Stimulated activated CD4-positive, alpha-beta T cell treated with anti-CD3 and anti-CD28 coated beads, Interleukin-12 subunit alpha, Interleukin-12 subunit beta, amount 100 ng/mL, for 24 hours (primary cell): Measurements from ENCODE around the gene TKT.

Experiments used
- DNase-seq, 2 experiments: peaks; one replicate each; pipeline ENCODE4 v3.0.0-alpha.2; 2020; ENCODE audit warnings: low read depth in 2 of 2

Gene TKT

DNA sequence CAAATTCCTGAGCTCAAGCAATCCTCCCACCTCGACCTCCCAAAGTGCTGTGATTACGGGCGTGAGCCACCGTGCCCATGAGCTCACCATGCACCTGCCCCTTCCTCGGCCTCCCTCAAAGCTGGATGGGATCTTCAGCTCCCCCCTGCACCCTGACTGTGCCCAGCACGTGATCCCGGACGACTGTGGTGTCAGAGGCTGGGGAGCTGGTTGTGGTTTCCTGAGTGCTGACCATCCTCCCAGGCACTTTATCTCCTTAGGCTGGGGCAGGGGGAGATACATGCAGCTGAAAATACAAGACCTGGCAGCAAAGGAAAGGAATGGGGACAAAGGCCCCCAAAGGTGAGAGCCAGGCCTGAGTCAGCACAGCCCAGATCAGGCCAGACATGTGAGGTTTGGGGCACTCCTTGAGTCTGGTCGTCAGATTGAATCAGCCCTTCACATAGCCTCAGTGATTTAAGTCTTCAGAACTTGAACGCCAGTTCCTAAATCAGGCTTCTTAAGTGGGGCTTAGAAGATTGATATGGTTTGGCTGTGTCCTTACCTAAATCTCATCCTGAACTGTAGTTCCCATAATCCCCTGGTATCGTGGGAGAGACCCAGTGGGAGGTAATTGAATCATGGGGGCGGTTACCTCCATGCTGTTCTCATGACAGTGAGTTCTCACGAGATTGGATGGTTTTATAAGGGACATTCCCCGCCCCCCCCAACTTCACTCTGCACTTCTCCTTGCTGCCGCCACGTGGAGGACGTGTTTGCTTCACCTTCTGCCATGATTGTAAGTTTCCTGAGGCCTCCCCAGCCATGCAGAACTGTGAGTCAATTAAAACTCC, 59.0 kb downstream of the TKT start:
- peak in 1 of 2 experiments; percentile 36 for DNase-seq

DNA sequence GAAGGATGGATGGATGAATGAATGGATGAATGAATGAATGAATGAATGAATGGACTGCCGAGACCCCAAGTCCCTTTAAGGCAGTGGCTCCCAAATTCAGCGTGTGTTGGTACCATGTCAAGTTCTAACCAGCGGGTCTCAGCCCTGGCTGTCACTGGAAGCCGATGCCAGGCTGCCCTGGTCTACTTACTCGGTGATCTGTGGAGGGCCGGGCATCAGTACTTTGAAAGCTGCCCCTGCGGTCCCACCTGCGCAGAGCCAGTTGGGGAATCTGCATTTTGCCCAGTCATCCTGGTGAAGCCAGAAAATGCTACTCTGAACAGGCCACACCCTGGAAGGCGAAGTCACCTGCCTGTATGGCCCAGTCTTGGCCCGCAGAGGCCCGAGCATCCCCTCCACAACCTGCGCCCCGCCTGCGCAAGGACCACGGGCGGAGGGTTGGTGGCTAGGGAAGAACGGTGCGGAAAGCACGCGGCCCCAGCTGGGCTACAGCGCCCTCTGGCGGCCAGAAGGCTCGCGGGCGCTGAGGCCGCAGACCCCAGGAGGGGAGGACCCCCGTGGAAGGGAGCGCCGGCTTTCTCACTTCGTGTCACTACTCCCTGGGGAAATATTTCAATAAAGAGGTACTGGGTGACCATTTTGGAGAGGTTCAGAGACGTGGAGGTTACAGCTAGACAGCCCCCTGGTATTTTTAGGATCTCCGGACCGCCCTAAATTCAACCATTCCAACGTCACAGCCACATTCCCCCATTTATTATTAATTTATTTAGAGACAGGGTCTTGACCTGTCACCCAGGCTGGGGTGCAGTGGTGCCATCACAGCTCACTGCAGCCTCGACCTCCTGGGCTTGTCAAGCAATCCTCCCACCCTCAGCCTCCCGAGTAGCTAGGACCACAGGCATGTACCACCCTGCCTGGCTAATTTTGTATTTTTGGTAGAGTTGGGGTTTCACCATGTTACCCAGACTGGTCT, 59.9 kb downstream of the TKT start:
- DNase-seq = peak; percentile 17 to 54

DNA sequence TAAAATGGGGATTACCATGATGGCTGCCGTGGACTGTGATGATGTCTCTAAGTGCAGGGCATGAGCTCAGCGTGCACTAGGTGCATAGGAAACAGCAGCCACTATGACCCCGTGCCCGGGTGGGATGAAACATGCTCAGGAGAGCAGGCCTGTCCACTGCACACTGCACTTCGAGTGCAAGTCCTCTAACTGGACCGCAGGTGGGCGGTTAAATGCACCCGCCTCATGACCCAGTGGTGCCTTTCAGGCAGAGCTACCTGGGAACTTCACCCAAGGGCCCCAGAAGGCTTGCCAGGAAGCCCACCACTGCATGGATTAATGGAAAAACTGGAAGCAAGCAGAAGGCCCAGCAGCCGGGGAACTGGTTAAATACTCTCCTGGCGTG, 60.8 kb downstream of the TKT start:
- DNase-seq = no peak

DNA sequence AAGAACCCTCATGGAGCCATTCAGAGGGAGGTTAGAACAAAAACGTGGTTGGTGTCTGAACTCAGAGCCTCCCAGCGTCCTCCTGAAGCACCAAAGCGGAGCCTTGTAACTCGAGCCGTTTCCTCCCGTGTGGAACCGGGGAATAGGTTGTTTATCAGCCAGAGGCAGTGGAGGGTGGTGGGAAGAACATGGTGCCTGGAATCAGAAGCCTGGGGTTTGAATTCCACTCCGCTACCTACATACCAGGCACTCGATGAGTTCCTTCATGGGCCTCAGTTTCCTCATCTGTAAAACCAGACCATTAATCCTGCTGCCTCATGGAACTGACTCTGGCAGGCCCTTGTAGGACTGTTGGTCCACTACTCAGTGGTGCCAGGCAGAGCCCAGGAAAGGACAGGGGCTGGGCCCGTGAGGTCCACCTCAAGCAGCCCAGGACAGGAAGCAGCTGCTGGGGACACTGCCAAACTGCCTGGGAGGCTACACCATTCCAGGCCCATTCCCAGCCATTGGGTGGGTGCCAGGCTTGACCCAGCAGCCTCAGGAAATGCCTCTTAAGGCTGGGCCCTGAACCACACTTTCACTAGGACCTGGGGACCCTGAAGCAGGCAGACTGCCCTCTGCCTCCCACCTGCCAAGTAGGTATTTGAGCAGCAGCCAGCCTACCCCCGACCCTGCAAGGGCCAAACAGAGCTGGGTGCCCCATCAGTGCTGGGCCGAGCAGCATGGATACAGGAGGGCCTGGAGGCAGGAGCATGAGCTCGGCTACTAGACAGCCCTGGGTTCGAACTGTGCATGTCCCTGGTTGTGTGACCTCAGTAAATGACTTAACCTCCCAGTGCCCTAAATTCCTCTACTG, 61.4 kb downstream of the TKT start:
- no peak for DNase-seq

DNA sequence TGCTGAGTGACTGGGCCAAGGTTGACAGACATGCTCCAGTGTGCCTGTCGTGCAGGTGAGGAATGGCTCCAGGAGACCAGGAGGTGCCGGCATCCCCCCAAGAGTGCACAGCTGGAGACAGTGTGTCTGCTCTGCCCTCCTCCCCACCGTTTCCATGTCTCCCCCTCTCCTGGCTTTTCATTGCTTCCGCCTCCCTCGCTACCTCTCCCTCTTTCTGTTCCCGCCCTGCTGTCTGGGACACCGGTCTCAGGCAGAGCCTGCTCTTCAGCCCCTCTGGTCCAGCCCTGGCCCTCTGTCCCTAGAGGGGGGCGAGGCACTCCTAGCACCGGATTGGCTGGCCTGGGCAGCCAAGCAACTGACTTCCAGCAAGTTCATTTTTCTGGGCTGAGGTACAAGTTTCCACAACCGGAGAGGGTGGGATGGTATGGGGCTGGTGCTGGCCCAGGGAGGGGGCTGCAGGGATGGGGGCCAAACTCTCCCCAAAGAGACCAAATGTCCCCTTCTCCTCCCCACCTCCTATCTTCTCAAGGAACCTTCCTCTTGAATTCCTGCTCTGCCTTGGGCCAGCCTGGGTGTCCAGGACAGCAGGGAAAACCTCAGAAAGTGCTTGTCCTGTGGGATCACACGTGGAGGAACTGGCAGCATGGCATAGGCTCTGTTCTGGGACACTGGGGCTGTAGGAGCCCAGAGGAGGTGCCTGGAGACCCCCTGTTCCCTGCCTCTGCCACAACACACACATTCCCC, 62.2 kb downstream of the TKT start:
- DNase-seq = no peak

DNA sequence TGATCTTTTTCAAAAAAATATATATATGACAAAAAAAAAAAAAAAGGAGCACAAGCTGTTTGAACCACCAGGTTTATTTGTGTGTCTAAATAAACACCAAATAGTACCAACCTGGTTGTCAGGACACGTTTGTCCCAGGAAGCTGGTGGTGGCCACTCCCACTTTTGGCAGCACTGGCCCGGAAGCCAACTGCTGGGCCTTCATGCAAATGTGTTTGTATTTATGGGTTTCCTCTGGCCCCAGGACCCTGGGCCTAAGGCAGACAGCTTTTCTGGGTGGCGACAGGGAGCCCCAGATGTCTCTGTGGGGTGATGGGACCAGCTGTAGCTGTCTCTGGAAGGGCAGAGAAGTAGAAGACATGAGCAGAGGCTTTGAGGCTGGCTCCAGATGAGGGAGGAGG, 63.2 kb downstream of the TKT start:
- no peak for DNase-seq

DNA sequence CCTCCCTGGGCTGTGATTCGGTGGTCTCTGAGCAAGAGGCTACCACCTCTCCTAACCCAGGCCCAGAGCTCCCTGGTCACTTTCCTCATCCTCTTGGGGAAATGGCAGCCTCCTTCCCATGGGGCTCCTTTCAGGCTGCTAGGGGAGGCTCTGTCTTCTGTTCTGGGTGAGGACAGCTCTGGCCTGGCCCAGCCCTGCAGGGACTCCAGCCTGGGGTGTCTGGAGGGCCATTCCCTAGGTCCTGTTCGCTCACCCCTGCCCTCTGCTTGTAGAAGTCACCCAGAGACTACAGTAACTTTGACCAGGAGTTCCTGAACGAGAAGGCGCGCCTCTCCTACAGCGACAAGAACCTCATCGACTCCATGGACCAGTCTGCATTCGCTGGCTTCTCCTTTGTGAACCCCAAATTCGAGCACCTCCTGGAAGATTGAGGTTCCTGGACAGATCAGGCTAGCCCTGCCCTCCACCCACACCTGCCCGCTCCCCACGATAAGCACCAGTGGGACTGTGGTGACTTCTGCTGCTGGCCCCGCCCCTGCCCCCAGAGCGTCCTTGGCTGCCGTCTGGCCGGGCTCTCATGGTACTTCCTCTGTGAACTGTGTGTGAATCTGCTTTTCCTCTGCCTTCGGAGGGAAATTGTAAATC, 63.9 kb downstream of the TKT start:
- DNase-seq = no peak

DNA sequence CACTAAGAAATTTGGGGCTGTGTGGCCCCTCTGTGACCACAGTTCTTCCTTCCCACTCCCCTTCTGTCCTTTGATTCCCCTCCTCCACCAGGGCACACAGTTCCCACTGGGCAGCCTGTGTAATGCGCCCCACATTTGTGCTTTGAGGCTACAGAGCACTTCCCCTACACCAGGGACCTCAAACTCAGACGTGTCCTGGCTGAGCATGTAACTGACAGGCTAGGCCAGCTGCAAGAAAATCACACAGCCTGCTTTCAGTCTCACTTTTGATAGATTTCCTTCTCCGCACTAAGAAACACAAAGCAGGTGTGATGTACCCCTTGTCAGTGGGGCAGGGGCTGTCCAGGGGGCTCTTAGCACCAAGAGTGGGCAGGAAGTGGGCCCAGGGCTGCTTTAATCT, 65.2 kb downstream of the TKT start:
- no peak for DNase-seq

DNA sequence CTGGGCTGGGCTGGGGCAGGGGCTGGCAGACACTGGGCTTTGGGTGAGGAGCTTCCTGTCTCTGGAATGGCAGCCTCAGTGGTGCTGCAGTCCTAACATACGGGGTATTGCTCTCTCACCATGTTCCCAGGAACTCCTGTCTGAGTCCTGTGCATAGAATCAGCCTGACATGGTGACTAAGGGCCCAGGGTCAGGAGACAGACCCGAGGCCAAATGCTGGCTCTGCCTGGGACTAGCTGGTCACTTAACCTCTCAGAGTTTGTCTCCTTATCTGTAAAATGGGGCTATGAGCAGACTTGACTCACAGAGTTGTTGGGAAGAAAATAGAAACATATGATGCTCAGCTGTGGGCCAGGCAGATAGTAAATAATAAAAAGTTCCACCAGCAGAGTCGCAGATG, 66.5 kb downstream of the TKT start:
- DNase-seq = no peak

DNA sequence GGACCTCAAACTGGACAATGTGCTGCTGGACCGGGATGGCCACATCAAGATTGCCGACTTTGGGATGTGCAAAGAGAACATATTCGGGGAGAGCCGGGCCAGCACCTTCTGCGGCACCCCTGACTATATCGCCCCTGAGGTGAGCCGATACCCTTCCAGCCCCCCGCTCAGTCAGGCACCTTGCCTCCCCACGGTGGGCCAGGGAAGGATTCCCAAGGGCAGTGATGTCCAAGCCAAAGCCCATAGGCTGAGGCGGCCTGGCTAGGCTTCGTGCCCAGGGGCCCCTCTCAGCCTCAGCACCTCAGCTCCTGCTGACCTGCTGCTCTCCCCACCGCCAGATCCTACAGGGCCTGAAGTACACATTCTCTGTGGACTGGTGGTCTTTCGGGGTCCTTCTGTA, 67.1 kb downstream of the TKT start:
- DNase-seq = no peak

DNA sequence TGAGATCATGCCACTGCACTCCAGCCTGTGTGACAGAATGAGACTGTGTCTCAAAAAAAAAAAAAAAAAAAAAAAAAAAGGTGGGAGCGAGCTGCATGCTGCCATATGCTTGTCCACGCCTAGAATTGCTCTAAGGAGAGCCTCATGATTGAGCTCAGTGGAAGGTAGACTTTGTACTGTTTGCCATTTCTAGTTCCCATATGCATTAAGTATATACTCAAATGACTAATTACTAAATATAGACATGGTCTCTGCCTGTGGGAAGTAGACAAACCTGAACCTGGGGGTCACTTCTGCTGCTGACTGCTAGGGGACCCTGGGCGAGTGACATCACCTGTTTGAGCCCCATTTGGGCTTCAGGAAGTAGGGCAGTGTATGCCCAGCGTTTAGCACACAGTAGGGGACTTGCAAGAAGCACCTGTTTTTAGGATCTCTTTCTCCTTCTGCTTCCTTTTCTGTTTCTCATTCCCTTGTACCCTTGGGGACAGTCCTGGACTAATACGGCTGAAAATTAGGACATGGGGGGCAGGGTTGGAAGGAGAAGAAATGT, 67.6 kb downstream of the TKT start:
- no peak for DNase-seq

DNA sequence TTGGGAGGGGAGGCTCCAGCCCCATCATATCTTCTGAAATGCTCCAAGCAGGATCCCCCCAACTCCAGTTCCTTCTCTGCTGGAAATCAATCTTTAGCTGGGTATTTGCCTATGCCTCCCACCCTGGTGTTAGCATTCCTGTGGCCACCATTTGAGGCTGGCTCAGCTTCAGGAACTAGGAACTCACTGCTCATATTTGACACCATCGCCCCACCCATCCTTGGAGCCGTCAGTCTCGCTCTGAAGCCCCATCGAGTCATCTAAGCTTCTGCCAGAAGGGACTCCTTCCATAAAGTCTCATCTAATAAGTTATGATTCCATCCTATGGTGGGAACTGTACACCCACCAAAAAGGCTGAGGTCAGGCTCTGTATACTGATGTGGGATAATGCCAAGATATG, 68.4 kb downstream of the TKT start:
- no peak for DNase-seq

DNA sequence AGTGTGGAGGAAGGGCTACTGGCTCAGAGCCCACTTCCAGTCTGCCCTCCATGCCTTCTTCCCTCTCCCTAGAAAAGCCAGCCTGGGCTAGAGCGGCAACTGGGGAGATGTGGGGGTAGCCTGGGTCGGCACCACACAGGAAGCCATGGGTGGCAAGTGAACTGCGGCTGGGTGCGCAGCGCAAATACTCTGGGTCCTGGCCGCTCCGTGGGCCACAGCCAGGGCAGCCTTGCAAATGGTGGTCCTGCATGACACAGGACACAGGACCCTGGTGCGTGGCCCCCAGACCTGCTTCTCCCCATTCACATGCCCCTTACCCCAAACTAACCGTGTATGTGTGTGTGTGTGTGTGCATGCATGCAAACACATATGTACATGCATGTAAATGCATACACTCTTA, 69.1 kb downstream of the TKT start:
- no peak for DNase-seq

DNA sequence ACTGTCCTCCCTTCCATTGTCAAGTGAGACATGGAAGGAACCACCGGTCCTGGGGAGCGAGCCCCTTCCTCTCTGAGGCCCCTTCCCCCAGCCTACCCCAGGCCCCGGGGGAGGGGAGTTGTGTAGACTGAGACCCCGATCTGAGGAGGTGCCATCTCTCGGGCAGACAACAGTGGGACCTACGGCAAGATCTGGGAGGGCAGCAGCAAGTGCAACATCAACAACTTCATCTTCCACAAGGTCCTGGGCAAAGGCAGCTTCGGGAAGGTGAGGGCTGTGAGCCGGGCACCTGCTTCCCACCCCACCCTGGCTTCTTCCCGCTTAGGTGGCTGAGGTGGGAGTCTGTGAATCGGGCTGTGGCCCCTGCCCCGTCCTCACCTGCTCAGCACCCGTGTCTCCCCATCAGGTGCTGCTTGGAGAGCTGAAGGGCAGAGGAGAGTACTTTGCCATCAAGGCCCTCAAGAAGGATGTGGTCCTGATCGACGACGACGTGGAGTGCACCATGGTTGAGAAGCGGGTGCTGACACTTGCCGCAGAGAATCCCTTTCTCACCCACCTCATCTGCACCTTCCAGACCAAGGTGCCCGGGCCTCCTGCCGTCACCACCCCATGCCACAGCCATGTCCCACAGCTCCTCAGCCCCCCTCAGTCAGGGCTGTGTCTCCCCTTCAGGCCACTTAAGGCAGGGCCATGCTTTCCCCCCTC, 69.9 kb downstream of the TKT start:
- no peak for DNase-seq

DNA sequence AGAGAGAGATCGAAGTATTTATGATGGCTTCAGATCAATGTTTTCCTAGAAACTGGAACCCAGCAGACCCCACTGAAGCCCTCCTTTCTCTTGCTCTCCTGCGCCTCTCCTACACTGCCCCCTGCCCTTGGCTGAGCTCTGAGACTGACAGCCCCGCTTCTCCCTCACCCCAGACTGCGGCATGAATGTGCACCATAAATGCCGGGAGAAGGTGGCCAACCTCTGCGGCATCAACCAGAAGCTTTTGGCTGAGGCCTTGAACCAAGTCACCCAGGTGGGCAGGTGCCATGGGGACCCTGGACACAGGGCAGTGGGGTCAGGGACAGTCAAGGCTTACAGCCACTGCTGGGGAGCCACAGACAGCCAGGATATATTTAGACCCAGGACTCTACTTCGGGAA, 71.1 kb downstream of the TKT start:
- no peak for DNase-seq

DNA sequence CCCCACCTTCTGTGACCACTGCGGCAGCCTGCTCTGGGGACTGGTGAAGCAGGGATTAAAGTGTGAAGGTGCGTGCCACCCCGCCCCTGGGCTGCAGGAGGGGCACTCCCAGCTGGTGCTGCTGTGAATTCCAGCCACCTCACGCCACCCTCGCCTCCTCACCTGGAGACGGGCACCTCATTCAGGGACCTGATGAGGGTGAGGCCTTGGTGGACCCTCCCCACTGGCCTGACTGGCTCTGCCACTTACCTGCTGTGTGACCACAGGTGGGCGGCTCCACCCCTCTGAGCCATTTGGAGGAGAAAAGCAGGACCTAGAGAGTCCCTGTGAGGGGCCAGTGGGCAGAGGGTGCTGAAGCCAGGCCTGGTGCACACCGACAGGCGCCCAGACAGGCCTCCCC, 72.3 kb downstream of the TKT start:
- no peak for DNase-seq

DNA sequence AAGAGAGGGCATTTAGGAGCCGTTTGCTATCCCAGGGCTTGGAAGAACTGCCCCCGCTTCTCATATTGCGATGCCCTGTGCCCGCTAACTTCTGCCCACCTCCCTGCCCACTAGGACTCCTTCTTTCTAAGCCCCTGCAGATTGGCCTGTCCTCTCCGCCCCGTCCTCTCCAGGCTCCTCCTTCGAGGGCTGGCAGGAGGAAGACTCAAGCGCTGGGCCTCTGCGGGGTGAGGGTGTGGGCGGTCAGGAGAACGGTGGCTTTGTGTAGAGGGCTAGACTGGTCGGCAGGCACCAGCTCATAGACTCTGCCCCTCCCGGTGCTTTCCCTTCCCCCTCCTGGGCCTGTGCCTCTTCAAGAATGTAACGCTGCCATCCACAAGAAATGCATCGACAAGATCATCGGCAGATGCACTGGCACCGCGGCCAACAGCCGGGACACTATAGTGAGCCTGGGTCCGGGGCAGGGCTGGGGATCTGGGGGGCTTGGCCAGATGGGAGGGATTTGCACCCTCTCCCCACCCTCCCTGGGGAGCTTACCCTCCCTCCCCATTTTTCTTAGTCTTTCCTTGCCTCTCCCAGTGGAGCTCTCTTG, 73.0 kb downstream of the TKT start:
- DNase-seq = no peak

DNA sequence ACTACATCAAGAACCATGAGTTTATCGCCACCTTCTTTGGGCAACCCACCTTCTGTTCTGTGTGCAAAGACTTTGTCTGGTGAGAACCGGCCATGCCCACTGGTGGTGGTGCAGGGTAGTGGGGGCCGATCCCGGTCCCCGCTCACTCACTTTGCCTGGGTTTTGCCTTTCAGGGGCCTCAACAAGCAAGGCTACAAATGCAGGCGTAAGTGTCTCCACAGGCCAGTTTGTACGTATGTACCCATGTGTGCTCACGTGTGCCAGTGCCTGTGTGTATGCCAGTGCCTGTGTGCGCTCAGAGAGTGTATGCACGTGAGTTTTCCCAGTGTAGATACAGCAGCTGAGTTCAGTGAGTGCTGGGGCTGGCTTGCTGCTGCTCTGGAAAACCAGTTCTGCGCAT, 74.3 kb downstream of the TKT start:
- no peak for DNase-seq

DNA sequence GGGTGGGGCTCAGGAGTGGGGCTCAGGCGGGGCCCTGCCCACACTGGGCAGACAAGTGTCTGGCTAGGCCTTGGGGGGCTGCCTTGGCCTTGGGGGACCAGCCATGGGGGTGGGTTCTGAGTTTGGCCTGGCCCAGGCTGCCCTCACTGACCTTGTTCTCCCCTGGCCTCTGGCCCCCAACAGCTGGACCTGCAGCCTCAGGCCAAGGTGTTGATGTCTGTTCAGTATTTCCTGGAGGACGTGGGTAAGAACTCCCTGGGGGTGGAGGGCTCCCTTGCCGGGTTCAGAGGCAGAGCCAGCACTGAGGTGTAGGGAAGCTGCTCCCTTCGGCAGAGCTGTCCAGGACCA, 74.8 kb downstream of the TKT start:
- DNase-seq = no peak
